ENCODE data around the gene LARP4B.

LARP4B gene

DNA sequence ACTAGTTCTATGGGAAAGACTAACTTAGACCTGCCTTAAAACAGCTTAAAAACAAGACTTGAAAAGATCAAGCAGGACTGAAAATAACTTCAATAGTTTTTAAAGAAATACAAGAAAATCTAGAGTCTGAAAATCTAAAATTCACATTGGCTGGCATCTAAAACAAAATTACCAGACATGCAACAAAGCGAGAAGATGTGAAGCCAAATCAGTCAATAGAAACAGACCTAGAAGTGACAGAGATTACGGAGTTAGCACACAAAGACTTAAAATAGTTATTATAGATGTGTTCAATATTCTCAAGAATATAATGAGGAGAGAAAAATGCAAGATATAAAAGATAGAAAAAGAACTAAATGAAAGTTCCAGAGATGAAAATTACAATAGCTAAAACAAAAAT is 163.7 kb downstream of the LARP4B start:
- DNase-seq (ENCODE audit: low spot score): no peak

DNA sequence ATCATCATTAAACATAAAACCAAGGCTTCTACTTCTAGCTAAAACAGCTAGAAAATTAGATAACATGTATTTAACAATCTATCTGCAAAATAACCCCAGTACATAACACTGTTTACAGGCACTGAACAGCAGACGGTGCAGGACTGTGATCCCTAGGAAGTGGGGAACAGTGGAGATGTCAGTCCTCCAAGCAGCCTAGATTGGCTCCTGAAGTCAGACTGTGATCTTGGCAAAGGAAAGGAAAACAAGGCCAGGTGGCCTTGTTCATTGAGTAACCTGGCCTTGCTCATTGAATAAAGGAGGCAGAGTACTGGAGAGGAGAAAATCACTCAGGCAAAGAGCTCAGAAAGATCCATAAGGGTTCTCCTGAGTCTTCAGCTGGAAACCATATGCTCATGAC is 164.3 kb downstream of the LARP4B start:
- no peak for DNase-seq (ENCODE audit: low spot score)

DNA sequence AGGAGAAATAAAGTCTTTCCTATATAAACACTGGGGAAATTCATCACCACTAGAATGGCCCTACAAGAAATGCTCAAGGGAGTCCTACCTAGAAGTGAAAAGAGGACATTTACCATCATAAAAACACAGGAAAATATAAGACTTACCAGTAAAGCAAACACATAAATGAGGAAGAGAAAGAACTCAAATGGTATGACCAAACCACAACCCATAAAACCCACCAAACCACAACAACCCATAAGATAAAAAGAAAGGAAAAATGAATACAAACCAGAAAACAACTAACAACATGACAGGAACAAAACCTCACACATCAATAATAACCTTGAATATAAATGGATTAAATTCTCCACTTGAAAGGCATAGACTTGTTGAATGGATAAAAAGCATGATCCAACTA is 170.1 kb downstream of the LARP4B start:
- DNase-seq (ENCODE audit: low spot score): no peak

DNA sequence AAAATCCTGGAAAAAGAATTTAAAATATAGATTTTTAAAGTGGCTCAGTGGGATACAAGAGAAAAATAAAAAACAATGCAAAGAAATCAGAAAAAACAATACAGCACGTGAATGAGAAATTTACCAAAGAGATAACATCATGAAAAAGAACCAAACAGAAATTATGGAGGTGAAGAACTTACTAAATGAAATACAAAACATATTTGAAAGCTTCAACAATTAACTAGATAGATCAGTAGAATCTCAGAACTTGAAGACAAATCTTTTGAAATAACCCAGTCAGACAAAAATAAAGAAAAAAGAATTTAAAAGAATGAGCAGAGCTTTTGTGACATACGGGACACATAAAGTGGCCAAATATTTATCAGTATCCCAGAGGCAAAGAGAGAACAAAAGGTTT is 170.9 kb downstream of the LARP4B start:
- DNase-seq (ENCODE audit: low spot score): no peak

DNA sequence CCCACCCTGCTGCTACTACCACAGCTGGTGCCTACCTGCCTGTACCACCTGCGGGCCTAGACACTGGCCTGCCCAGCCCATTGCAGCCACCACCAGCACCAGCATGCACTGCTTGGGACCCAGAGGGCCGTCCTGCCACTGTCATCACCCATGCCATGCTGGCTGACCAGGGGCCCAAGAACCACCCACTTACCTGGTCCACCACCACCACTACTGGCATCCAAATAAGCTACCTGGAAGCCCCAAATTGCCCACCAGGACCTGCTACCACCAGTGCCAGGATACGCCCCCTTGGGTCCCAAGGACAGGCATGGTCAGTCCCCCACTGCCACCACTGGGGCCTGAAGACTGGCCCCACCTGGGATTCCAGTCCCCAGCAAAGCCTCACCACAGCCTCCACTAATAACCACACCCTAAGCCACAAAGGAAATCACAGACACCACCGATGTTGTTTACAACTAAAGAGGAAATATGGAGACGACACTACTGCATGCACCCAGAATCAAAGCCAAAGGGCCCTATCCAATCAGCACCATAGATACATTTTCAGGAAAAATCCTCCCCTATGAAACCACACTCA is 171.5 kb downstream of the LARP4B start:
- peak; percentile 6 for DNase-seq (ENCODE audit: low spot score)
